HG03103 (cell line): ENCODE measurements around the gene GARIN5B.
"Not testable (repeated sequence)": the region's sequence is repeated elsewhere in the genome, so short reads cannot be mapped to it uniquely, and the experiment has no call there.

Source experiments
- ATAC-seq: cut with Tn5 transposase; IDR thresholded peaks from one replicate; pipeline ENCODE4 v1.9.1; 2021; ENCODE audit warnings: low read depth; ENCODE audit not compliant: unreplicated experiment

The GARIN5B gene

DNA sequence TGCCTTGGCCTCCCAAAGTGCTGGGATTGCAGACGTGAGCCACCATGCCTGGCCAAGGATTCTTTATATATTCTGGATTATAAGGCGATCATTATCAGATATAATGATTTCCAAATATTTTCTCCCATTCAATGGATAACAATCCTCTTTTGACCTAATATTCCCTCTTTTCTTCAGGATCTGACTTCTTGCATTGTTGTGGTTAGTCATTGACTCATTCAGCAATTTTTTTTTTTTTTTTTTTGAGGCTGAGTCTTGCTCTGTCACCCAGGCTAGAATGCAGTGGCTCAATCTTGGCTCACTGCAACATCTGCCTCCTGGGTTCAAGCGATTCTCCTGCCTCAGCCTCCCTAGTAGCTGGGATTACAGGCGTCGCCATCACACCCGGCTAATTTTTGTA, 33.3 kb downstream of the GARIN5B start:
- ATAC-seq: not testable (repeated sequence)

DNA sequence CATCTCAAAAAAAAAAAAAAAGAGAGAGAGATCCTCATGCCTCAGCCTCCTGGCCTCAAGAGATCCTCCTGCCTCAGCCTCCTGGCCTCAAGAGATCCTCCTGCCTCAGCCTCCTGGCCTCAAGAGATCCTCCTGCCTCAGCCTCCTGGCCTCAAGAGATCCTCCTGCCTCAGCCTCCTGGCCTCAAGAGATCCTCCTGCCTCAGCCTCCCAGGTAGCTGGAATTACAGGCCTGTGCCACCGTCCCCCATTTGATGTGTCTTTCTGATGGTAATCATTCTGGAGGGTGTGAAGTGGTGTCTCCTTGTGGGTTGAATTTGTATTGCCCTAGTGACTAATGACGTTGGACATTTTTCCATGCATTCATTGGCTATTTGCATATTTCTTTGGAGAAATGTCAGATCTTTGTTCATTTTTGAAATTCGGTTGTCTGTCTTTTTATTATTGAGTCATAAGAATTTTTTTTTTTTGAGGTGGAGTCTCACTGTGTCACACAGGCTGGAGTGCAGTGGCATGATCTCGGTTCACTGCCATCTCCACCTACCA, 34.2 kb downstream of the GARIN5B start:
- not testable (repeated sequence) for ATAC-seq

DNA sequence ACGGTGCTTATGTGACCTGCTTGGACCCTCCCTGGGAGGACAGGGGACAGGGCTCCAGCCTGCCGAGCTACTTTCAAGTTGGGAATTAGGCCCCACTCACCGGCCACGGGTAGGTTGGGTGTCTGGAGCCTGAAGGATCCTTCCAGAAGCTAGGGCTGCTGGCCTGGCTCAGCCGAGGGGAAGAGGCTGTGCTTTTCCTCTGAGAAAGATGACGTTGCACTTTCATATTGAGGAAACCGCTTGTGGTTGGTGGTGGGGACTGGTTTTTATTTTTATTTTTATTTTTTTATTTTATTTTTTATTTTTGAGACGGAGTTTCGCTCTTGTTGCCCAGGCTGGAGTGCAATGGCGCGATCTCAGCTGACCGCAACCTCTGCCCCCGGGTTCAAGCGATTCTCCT, 37.9 kb downstream of the GARIN5B start, which contains the start of gene TMEM150B:
Gene TMEM150B, minus strand, starts transcription at position 170 of the 400 bp plus-strand sequence. CDS start 4,305 bp downstream, outside the sequence.
- ATAC-seq: no peak

DNA sequence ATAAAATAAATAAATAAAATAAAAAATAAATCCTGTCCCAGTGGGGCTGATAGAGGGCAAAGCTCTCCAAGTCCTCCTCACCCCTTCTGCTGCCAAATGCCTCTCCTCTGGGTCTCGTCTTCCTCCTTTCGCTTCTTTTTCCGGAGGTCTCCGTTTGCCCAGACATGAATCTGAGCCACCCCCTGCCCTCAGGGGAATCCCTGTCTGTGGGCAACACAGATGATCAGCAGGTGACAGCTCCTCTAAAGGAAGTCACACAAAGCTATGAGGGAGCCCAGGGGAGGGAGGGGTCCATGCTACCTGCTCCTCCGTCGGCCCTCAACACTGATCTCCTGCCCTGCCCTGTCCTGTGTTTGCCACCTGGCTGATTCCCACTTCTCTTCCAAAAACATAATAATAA, 38.4 kb downstream of the GARIN5B start:
- ATAC-seq: no peak

DNA sequence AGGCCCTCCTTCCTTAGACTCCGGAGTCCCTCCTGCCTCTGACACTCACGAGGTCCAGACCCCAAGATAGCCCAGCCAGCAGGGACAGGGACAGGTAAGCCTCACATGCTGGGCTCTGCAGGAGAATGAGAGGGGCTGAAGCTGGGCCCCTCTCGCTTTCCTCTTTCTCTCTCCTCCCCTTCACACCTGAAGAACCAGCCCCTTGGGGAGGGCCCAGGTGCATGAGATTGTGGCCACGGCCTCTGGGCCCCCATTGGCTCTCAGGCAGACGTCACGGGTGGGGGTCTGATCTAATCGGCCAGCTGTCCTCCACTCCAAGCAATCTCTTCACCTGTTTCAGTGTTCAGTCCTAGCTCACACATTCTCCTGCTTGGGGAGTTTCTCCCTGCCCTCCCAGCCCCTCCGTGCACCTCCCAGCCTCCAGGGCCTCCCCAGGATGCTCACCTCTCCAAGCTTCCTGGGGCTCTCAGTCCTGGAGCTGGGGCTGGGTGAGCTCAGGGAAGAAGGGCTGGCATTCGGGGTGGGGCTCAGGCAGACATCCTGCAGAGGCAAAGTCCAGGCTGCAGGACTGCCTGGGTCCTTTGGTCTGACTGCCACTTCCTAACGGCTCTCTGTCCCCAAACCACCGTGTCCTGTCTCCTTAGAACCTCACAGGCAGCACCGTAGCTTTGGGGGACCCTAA, 40.7 kb downstream of the GARIN5B start:
- ATAC-seq: no peak

DNA sequence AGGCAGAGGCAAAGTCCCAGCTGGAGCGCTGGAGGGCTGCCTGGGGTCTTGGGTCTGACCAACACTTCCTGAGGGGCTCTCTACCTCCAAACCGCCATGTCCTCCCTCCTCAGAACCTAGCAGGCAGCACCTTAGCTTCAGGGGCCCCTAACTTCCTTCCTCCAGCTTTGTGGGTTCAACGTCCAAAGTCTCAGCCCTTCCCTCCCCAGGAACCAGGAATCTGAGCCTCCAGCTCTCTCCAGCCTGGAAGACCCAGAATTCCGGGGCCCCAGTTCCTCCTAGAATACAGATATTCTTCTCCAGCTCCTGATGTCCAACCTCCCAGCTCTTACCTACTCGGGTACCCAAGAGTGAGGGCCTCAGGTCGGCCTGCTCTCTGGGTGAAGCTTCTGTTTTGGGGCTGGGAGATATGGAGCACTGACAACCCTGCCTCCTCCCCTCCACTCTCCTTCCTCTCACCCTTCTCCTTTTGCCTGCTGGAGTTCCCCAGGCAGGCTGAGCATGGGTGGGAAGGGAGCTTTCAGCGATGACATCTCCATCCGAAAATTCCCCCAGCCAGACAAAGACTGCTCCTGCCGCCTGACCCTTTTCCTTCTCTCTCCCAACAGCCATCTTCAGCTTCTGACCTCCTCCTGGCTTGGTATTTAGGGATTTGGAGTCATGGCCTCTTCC, 41.5 kb downstream of the GARIN5B start:
- no peak for ATAC-seq

DNA sequence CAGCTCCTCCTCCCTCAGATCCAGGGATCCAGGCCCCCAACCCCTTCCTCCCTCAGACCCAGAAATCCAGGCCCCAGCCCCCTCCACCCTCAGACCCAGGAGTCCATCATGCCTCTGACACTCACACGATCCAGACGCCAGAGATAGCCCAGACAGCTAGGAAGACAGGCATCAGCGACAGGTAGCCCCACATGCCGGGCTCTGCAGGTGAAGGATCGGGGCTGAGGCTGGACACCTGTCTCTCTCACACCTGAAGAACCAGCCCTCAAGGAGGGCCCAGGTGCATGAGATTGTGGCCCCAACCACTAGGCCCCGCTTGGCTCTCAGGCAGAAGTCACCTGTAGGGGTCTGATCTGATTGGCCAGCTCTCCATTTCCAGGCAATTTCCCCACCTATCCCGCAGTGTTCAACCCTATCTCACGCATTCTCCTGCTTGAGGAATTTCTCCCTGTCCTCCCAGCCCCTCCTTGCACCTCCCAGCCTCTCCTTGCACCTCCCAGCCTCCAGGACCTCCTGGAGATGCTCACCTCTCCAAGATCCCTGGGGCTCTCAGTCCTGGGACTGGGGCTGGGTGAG, 42.1 kb downstream of the GARIN5B start:
- no peak for ATAC-seq

DNA sequence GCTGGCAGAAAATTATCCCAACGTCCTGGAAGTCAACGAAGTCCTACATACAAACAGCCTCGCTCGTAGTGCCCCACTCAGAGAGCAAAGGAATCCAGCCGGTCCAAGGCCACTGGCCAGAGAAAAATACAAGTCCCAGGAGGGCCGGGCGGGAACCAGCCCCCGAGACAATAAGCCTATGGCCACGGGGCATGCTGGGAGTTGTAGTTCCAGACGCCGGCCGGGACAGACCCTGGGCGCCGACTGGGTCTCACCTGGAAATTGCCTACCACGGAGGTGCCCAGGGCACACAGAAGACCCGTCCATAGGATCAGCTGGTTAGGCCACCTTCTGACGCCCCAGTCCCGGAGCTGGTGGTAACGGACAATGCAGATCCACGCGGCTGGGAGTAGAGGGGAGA, 43.3 kb downstream of the GARIN5B start:
- ATAC-seq: no peak

DNA sequence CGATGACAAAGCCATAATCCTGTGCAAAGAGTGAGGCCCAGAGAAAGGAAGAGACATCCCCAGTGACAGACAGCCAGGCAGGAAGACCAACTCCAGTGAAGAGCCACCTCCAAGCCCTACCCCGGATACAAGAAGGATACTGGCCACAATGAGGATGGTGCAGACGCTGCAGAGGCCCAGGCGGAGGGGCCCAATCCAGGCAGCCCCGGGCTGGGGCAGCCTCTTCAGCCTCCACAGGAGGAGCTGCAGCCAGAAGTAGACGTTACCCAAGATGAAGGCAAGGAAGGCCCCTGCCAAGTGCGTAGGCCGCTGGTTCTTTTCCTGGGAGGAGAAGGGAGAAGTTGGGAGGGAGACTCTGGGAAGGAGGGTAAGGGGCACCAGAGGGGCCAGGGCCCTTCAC, 46.4 kb downstream of the GARIN5B start:
- ATAC-seq: no peak

DNA sequence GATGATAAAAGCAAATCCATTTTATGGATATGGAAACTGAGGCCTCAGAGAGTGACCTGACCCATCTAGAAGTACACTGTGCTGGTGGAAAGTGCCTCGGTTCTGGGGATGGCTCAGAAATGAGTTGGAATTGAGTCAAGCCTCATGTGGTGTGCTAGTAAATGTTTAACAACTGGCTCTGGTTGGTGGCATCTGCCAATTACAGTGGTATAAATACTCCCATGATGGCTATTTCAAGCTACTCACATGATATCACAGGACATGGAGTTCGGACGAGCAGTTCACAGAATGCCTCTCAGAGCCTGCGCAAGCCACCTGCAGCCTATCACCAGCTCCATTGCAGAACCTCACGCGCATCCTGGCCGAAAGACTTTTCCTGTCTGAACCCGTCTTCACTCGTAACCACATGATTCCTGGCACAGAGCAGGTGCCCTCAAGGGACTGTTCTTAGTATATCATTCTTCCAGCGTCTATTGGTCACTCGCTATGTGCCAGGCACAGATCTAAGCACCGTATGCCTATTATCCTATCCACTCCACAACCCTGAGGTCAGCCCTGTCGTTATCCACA, 47.0 kb downstream of the GARIN5B start:
- ATAC-seq: no peak

DNA sequence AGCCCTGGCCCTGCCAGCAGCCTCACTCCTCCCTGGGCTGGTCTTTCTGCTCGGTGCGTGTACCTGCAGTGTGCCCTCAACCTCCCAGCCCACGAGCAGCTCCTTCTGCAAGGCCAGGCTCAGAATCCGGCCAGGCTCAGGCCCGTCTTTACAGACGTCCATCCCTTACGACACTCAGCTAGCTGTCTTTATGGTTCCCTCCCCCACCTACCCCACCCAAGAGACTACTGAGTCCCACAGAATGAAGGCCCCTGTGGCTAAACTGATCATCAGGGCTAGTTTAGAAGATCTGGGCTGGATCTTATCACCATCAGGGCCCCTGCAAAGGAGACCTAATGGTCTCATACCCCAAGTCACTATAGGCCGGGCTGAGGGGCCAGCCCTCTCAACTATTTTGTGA, 48.7 kb downstream of the GARIN5B start:
- ATAC-seq: no peak

DNA sequence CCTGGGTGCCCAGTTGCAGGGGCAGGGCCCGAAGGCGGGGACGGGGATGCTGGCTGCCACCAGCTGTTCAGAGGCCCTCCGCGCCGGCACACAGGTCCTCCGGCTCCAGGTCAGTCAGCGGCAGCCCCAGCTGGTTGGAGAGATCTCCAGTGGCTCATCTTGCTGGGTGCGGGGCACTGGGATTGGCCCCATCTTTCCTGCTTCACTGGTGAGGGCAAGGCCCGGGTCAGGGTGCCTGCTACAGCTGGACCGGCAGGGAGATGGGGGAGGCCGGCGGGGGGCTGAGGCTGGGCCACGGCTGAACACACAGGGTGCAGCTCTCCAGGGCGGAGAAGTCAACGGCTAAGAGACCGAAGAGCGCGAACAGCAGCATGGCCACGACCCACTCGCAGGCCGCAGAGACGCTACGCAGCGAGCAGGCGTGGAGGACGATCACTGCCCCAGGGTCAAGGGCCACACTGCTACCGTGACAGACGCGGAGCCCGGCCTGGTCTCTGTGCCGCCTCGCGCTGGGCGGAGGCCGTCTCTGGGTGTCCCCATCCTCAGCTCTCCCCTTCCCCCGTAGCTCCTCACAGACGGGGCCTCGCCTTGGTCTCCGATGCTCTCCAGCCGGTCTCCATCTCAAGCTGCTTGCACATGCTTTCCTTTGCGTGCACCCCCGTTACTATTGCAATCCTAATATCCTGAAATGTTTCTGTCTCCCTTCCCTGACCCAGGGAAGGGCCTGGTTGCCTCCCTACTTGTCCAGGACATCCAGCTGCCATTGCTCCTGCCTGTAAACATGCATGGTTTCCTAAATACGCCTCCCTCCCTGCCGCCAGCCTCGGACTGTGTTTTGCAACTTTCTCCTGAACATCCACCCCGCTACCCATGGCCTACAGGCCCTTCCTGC, 50.2 kb downstream of the GARIN5B start:
- ATAC-seq: no peak

DNA sequence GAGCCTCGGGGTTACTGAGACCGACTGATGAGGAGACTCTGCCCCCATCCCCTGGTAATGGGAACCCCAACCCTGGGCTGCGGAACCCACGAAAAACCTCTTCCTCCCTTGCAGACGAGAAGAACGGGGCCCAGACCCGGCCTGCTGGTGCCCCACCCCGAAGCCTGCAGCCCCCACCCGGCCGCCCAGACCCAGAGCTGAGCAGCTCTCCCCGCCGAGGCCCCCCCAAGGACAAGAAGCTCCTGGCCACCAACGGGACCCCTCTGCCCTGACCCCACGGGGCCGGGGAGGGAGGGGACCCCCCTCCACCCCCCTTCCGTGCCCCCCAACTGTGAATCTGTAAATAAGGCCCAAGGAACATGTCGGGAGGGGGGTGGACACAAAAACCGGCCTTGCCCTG, 51.3 kb downstream of the GARIN5B start:
- ATAC-seq: no peak

DNA sequence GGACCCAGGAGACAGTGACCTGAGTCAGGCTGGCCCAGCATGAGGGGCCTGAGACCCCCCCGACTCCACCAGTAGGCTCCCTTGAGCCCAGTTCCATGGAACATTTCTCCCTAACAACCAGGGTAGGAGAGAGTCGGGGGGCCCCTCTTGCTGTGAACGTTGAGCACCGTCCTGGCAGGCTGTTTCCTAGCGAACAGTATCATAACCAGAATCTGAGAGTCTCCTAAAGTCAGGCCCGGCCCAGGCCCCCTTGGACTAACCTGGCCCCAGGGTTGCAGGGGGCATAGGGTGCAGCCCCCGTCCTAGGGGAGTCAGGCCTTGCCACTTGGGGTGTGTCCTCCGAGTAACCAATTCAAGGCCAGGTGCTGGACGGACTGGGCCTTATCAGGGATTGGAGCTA, 51.7 kb downstream of the GARIN5B start:
- no peak for ATAC-seq

DNA sequence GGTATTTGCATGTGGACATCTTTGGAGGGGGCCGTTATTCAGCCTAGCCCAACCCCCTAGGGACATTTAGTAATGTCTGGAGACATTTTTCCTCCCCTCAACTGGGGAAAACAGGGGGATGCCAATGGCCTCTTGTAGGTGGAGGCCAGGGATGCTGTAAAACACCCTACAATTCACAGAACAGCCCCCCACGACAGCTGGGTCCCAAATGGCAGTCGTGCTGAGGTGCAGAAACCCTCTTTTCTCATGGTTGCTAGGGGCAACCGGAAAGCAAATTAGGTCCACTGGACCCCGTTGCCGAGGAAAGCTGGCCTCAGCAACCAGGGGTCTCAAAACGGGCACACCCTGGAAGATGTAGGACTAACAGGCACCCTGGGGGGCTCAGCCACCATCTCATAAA, 52.6 kb downstream of the GARIN5B start:
- no peak for ATAC-seq

DNA sequence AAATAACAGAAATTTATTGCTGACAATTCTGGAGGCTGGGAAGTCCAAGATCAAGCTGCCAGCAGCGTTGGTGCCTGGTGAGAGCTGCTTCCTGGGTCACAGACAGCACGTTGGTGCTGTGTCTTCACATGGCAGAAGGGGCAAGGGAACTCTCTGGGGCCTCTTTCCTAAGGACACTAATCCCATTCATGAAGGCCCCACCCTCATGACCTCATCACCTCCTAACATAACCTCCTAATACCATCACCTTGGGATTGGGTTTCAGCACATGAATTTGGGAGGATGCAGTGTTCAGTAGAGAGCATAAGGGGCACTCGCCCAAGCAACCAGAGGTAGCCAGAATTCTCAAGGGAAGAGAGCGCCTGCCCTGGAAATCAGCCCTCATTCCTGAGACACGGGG, 53.6 kb downstream of the GARIN5B start:
- ATAC-seq: no peak

DNA sequence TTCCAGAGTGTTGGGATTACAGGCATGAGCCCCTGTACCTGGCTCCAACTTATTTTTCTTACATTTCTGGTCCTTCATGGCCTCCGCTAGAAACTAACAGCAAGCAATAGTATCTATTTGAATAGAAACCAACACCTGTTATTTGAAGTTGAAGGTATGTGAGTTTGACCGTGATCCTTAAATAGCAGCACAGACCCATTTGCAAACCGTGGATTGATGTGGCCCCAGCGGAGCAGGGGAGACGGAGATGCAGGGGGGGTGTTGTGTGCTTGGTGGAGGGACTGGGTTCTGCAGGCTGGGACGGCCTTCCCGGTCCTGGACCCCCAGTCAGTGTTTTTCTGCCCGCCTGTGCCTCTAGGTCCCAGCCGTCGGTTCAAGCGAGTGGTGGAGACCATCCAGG, 54.8 kb downstream of the GARIN5B start:
- ATAC-seq: no peak

DNA sequence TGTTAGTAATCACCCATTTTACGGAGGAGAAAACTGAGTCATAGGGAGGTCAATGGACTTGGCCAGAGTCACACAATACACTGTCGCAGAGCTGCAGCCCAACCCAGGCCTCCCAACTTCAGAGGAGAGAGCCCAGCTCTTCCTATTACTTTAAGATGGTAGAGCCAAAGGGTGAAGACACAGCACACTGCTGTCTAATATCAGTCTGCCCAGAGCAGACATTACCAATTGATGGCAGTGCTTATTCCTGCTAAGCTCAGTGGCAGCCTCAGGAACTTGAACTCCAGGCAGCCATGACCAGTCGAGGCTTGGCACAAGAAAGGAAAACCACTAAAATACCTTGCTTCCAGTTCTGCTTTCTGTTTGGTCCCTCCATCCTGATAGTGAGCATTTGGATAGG, 56.3 kb downstream of the GARIN5B start:
- no peak for ATAC-seq

DNA sequence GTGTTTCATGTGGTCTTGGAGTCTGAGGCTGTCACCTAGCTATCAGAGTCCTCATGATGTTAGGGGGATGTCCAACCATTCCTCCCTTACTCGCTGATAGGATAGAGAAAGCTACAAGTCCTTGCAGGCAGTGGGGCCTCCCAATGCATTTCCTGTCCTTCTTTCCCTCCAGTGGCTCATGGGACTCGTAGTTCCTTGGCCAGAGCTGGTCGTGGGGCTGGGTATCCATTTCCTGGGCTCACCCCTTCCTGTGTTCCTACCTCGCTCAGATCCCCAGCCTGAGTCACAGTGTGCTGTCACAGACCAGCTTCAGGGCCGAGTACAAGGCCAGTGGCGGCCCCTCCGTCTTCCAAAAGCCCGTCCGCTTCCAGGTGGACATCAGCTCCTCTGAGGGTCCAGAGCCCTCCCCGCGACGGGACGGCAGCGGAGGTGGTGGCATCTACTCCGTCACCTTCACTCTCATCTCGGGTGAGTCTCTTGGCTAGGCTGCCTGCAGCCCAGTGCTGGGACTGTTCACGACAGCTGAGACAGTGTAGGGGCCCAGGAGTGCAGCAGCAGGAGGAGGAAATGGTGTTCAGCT, 57.0 kb downstream of the GARIN5B start:
- ATAC-seq: no peak

DNA sequence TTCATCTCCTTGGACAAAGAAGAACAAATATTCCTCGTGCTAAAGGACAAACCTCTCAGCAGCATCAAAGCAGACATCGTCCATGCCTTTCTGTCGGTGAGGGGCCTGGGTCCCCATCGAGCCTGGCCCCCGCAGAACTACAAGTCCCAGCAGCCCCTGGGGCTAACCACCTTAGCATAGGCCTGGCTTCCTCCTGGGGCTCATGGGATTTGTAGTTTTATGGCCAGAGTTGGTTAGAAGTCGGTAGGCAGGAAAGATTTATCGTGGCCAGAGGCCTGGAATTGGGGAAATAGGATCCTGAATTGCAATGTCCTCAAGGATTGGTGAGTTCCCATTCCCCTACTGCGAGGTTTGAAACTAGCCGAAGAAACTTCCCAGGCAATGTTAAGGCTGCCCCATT, 57.6 kb downstream of the GARIN5B start:
- no peak for ATAC-seq
